ENCODE results near the gene CHST9. TPM values are rescaled to one million over a fixed set of nuclear protein-coding genes. Genes with fewer than 3 reads are reported as not detected.

The CHST9 gene
- total RNA-seq, 1 experiment from 2014 or later, result 0.07 TPM

DNA sequence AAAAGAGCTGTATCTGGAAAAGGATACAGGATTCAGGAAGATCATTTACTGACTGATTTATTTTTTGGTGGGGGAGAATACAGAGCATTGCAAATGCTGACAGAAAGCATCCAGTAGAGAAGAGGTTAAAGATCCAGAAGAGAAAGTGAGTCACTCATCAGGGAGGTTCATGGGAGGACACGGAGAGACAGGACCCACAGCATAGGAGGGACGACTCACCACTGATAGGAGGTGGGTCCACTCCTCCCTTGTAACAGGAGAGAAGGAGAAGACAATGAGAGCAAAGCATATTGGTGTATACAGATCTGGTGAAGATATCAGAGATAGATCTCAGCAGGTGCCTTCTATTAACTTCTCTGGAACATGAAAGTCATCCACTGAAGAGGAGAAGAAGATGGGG, 177.2 kb downstream of the CHST9 start:
- no peak overlapping the region for H2AFZ ChIP-seq
- CTCF ChIA-PET, result no interaction called here
- intact Hi-C loops (cut with micrococcal nuclease; ENCODE audit: unreplicated experiment), result loop anchor here (10.0 kb wide), 1 partner anchor 603 kb away; no protein-coding TSS in a partner anchor

DNA sequence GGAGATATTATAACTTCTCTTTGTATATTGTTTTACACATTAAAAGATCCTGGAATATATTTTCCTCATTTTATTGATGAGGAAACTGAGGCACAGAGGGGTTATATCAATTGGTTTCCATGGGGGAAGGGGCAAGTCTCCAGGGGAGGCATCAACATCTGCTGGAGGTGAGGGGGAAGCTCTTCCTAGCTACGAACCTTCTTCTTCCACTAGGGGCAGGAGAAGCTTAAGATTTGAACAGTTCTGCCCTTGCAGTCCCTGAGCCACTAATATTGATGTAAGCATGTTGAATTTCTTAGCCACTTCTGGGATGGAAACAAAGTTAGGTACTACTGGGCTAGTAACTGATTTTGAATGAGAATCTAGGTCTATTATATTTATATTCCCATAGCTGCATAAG, 179.5 kb downstream of the CHST9 start:
- H3F3A ChIP-seq (ENCODE audit: insufficient read depth, low read depth), result no peaks in the 10 kb centered on the region
- H3K79me2 ChIP-seq (ENCODE audit: low read depth), result no peaks in the 10 kb centered on the region
- POLR2A ChIA-PET (ENCODE audit: unreplicated experiment), result interaction anchor here (0.6 kb wide), 1 partner anchor 381 kb away, joined by 5 read pairs; no protein-coding TSS in a partner anchor
- H3K9me2 ChIP-seq (ENCODE audit: insufficient read depth), result no peaks in the 10 kb centered on the region
- H4K20me1 ChIP-seq (ENCODE audit: insufficient read depth), result no peaks in the 10 kb centered on the region
- intact Hi-C loops (cut with micrococcal nuclease; ENCODE audit: unreplicated experiment), result loop anchor here (2.0 to 10.0 kb wide), 2 partner anchors 601 to 699 kb away; no protein-coding TSS in a partner anchor
- no TSS peak for BruUV-seq (replicated peaks)
- H3K4me3 ChIP-seq, result no peak overlapping the region
- CTCF ChIA-PET, result interaction anchor here (0.6 kb wide), 1 partner anchor 593 kb away, joined by 3 read pairs; no protein-coding TSS in a partner anchor
- H3K4me1 ChIP-seq (replicated peaks; ENCODE audit: insufficient read depth), result no peaks in the 10 kb centered on the region
- no peak overlapping the region for H3K4me2 ChIP-seq
- H3K9me3 ChIP-seq (ENCODE audit: insufficient read depth, low read depth), result no peaks in the 10 kb centered on the region
- no peak for DNase-seq
- H3K27me3 ChIP-seq (ENCODE audit: insufficient read depth, low read depth), result no peaks in the 10 kb centered on the region
- H3K36me3 ChIP-seq (ENCODE audit: low read depth), result no peaks in the 10 kb centered on the region
- H3K27ac ChIP-seq, result no peak overlapping the region
- H2AFZ ChIP-seq, result no peak overlapping the region
- TF ChIP-seq, protein P1, sequence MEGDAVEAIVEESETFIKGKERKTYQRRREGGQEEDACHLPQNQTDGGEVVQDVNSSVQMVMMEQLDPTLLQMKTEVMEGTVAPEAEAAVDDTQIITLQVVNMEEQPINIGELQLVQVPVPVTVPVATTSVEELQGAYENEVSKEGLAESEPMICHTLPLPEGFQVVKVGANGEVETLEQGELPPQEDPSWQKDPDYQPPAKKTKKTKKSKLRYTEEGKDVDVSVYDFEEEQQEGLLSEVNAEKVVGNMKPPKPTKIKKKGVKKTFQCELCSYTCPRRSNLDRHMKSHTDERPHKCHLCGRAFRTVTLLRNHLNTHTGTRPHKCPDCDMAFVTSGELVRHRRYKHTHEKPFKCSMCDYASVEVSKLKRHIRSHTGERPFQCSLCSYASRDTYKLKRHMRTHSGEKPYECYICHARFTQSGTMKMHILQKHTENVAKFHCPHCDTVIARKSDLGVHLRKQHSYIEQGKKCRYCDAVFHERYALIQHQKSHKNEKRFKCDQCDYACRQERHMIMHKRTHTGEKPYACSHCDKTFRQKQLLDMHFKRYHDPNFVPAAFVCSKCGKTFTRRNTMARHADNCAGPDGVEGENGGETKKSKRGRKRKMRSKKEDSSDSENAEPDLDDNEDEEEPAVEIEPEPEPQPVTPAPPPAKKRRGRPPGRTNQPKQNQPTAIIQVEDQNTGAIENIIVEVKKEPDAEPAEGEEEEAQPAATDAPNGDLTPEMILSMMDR (conservative IDR thresholded peaks at IDR 0.05), result peak; percentile 54; the same call in 1 of the 2 replicates
- TF ChIP-seq EZH2 (IDR thresholded peaks at IDR 0.05; ENCODE audit: low read depth), result no peak

More for the DNA sequence above, 177.2 kb downstream of the CHST9 start:
- no TSS peak for BruUV-seq (replicated peaks)
- Histone ChIP-seq H3K4me3 (no peak overlapping the region), H3K9me2 (ENCODE audit: insufficient read depth) (no peaks in the 10 kb centered on the region), H4K20me1 (ENCODE audit: insufficient read depth) (no peaks in the 10 kb centered on the region), H3K27ac (no peak overlapping the region), H3K4me2 (no peak overlapping the region), H3K9me3 (ENCODE audit: insufficient read depth, low read depth) (no peaks in the 10 kb centered on the region), H3K27me3 (ENCODE audit: insufficient read depth, low read depth) (no peaks in the 10 kb centered on the region), H3K79me2 (ENCODE audit: low read depth) (no peaks in the 10 kb centered on the region), H3K36me3 (ENCODE audit: low read depth) (no peaks in the 10 kb centered on the region), H3F3A (ENCODE audit: insufficient read depth, low read depth) (no peaks in the 10 kb centered on the region), H3K4me1 (replicated peaks; ENCODE audit: insufficient read depth) (no peaks in the 10 kb centered on the region)
- POLR2A ChIA-PET (ENCODE audit: unreplicated experiment), result no interaction called here
- no peak for DNase-seq
- TF ChIP-seq EZH2 (IDR thresholded peaks at IDR 0.05; ENCODE audit: low read depth), result no peak
- TF ChIP-seq, protein P1 (conservative IDR thresholded peaks at IDR 0.05), result no peak

- Histone ChIP-seq H2AFZ (no peak overlapping the region), H3K4me3 (no peak overlapping the region), H3K9me3 (ENCODE audit: insufficient read depth, low read depth) (no peaks in the 10 kb centered on the region), H3K79me2 (ENCODE audit: low read depth) (no peaks in the 10 kb centered on the region), H4K20me1 (ENCODE audit: insufficient read depth) (no peaks in the 10 kb centered on the region), H3K4me1 (replicated peaks; ENCODE audit: insufficient read depth) (no peaks in the 10 kb centered on the region), H3F3A (ENCODE audit: insufficient read depth, low read depth) (no peaks in the 10 kb centered on the region), H3K27me3 (ENCODE audit: insufficient read depth, low read depth) (no peaks in the 10 kb centered on the region), H3K4me2 (no peak overlapping the region), H3K27ac (no peak overlapping the region), H3K9me2 (ENCODE audit: insufficient read depth) (no peaks in the 10 kb centered on the region), H3K36me3 (ENCODE audit: low read depth) (no peaks in the 10 kb centered on the region)
- DNase-seq, result no peak
- intact Hi-C loops (cut with micrococcal nuclease; ENCODE audit: unreplicated experiment), result loop anchor here (2.0 to 10.0 kb wide), 2 partner anchors 599 to 697 kb away; no protein-coding TSS in a partner anchor
- POLR2A ChIA-PET (ENCODE audit: unreplicated experiment), result no interaction called here
- CTCF ChIA-PET, result no interaction called here
- no TSS peak for BruUV-seq (replicated peaks)
- no peak for TF ChIP-seq EZH2 (IDR thresholded peaks at IDR 0.05; ENCODE audit: low read depth)
- TF ChIP-seq, protein P1 (conservative IDR thresholded peaks at IDR 0.05), result peak; percentile 57
Measured at GRCh38 chr18:27004056-27004829, 180.9 kb downstream of the CHST9 start.

All from PC-9 (cell line).